Fibroblast of lung (primary cell): ENCODE data around the gene PTP4A2. TPM values are rescaled to one million over a fixed set of nuclear protein-coding genes. Genes with fewer than 3 reads are reported as not detected.
"Not testable (repeated sequence)": the region's sequence is repeated elsewhere in the genome, so short reads cannot be mapped to it uniquely, and the experiment has no call there.

Experiments used
- DNase-seq, 2 donors: peaks; one replicate each; pipeline versions ENCODE4 v3.0.0 to v3.0.0-alpha.2; 2010; ENCODE audit warnings: low read depth in 2 of 2
- H2AFZ ChIP-seq: 2 replicates; pipeline ENCODE4 v1.5.1; 2012; ENCODE audit warnings: low read length, control low read depth, inconsistent platforms
- H3K27ac ChIP-seq: 2 replicates; pipeline ENCODE4 v1.5.1; 2011; ENCODE audit warnings: low read length, control low read depth; ENCODE audit not compliant: insufficient read depth
- H3K27me3 ChIP-seq: 2 replicates; pipeline ENCODE4 v1.5.1; 2011; ENCODE audit warnings: mild to moderate bottlenecking, low read length; ENCODE audit not compliant: control insufficient read depth, insufficient read depth
- H3K36me3 ChIP-seq: 2 replicates; pipeline ENCODE4 v1.5.1; 2011; ENCODE audit warnings: low read length; ENCODE audit not compliant: control insufficient read depth, insufficient read depth
- H3K4me1 ChIP-seq: 2 replicates; pipeline ENCODE4 v1.5.1; 2011; ENCODE audit warnings: low read length; ENCODE audit not compliant: control insufficient read depth, insufficient read depth; ENCODE audit errors: extremely low read depth
- H3K4me2 ChIP-seq: 2 replicates; pipeline ENCODE4 v1.5.1; 2011; ENCODE audit warnings: low read length, control low read depth; ENCODE audit not compliant: insufficient read depth; ENCODE audit errors: extremely low read depth
- H3K4me3 ChIP-seq, 4 experiments: fragments of 200-600 bp in 1 of 4; sonication (generic) in 1 of 4; replicated peaks in 1 of 4; 2 replicates each; pipeline ENCODE4 v1.5.1; 2011 to 2016; ENCODE audit warnings: low read length in 4 of 4, low read depth in 3 of 4, mild to moderate bottlenecking in 3 of 4, control low read depth in 2 of 4, inconsistent platforms in 1 of 4, mixed read lengths in 1 of 4; ENCODE audit not compliant: insufficient read depth in 1 of 4; ENCODE audit errors: control extremely low read depth in 1 of 4
- H3K79me2 ChIP-seq: 2 replicates; pipeline ENCODE4 v1.5.1; 2012; ENCODE audit warnings: mild to moderate bottlenecking, low read length, inconsistent platforms; ENCODE audit not compliant: control insufficient read depth, insufficient read depth
- H3K9ac ChIP-seq: 2 replicates; pipeline ENCODE4 v1.5.1; 2011; ENCODE audit warnings: mild to moderate bottlenecking, low read length, control low read depth; ENCODE audit not compliant: insufficient read depth
- H3K9me3 ChIP-seq: 2 replicates; pipeline ENCODE4 v1.5.1; 2012; ENCODE audit warnings: low read depth, low read length; ENCODE audit not compliant: control insufficient read depth, insufficient read depth
- H4K20me1 ChIP-seq: 2 replicates; pipeline ENCODE4 v1.5.1; 2011; ENCODE audit warnings: low read length; ENCODE audit not compliant: control insufficient read depth, insufficient read depth; ENCODE audit errors: extremely low read depth
- EZH2 ChIP-seq: IDR thresholded peaks from 2 replicates; pipeline ENCODE4 v1.5.1; 2012; ENCODE audit warnings: low read length, control low read depth, mild to moderate bottlenecking; ENCODE audit errors: missing control alignments
- polyA plus RNA-seq, 2 donors: library from polyadenylated mRNA; depleted of rRNA in 1 of 2; stranded (reverse) in 1 of 2; unstranded in 1 of 2; fragments of >200 nt; gene quantifications; 2 replicates each; pipeline ENCODE4 v1.2.1, GENCODE V29; 2011 to 2012; ENCODE audit warnings: missing spikeins in 1 of 2
- total RNA-seq: library from RNA; depleted of rRNA; stranded (reverse); fragments of >200 nt; gene quantifications from 2 replicates; pipeline ENCODE4 v1.2.1, GENCODE V29; 2014
- TF ChIP-seq, protein P1 (sequence below), 2 donors: IDR thresholded peaks in 1 of 2; conservative IDR thresholded peaks in 1 of 2; 1 replicate in 1 of 2; 2 replicates in 1 of 2; pipeline ENCODE4 v1.5.1; 2011 to 2012; ENCODE audit warnings: low read length in 2 of 2, control low read depth in 1 of 2, inconsistent platforms in 1 of 2, low read depth in 1 of 2, mild to moderate bottlenecking in 1 of 2

PTP4A2 gene
- total and polyA plus RNA-seq, 2 donors (not counting 1 experiment from before 2014, with no cell fraction given) = 366 to 429 TPM

- no peak for DNase-seq
- peaks cover 15% of the 10 kb centered on the region for H4K20me1 ChIP-seq
- H3K27ac ChIP-seq = no peak overlapping the region
- no peak overlapping the region for H3K4me2 ChIP-seq
- H3K4me3 ChIP-seq = no peak overlapping the region
- peaks cover 96% of the 10 kb centered on the region for H3K79me2 ChIP-seq
- H3K36me3 ChIP-seq = no peaks in the 10 kb centered on the region
- TF ChIP-seq, protein P1, sequence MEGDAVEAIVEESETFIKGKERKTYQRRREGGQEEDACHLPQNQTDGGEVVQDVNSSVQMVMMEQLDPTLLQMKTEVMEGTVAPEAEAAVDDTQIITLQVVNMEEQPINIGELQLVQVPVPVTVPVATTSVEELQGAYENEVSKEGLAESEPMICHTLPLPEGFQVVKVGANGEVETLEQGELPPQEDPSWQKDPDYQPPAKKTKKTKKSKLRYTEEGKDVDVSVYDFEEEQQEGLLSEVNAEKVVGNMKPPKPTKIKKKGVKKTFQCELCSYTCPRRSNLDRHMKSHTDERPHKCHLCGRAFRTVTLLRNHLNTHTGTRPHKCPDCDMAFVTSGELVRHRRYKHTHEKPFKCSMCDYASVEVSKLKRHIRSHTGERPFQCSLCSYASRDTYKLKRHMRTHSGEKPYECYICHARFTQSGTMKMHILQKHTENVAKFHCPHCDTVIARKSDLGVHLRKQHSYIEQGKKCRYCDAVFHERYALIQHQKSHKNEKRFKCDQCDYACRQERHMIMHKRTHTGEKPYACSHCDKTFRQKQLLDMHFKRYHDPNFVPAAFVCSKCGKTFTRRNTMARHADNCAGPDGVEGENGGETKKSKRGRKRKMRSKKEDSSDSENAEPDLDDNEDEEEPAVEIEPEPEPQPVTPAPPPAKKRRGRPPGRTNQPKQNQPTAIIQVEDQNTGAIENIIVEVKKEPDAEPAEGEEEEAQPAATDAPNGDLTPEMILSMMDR (conservative IDR thresholded peaks at IDR 0.05 in 1 of 2, IDR thresholded peaks at IDR 0.05 in 1 of 2; ENCODE audit: low read depth in 1 of 2, low read length in 2 of 2) = no peak
- no peak for TF ChIP-seq EZH2
- H3K27me3 ChIP-seq = no peaks in the 10 kb centered on the region
- H3K9ac ChIP-seq = no peak overlapping the region
- H3K9me3 ChIP-seq = no peaks in the 10 kb centered on the region
- H2AFZ ChIP-seq = no peak overlapping the region
- H3K4me1 ChIP-seq = peaks cover 14% of the 10 kb centered on the region
These were observed 10.5 kb downstream of the PTP4A2 start for GRCh38 chr1:31927661-31927980.

- Histone ChIP-seq H3K9ac (no peak overlapping the region), H3K4me3 (no peak overlapping the region), H3K79me2 (peaks cover 96% of the 10 kb centered on the region), H3K27ac (no peak overlapping the region), H3K4me2 (no peak overlapping the region), H3K4me1 (peaks cover 11% of the 10 kb centered on the region), H3K36me3 (no peaks in the 10 kb centered on the region), H2AFZ (no peak overlapping the region), H3K9me3 (no peaks in the 10 kb centered on the region), H3K27me3 (no peaks in the 10 kb centered on the region), H4K20me1 (peaks cover 12% of the 10 kb centered on the region)
- TF ChIP-seq EZH2 = no peak
- TF ChIP-seq, protein P1 (conservative IDR thresholded peaks at IDR 0.05 in 1 of 2, IDR thresholded peaks at IDR 0.05 in 1 of 2; ENCODE audit: low read depth in 1 of 2, low read length in 2 of 2) = no peak
- no peak for DNase-seq
These were observed 11.1 kb downstream of the PTP4A2 start for GRCh38 chr1:31926853-31927660.

DNA sequence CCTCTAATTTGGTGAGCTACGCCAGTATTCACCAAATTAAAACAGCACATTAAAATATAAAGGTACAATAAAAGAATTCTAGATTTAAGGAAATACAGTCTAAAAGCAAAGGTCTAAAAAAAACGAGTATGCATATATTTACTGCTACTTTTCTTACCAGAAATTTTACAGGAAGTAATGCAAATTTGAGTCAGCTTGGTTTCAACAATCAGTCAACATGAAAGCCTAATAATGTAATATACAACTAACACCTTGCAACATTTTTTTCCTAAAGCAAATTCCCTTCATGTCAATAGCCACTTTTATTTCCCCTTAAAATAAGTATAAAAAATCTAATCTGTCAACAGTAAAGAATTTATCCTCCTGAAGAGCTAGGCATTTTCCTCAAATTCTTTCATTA, 11.9 kb downstream of the PTP4A2 start:
- Histone ChIP-seq H3K4me2 (no peak overlapping the region), H3K9me3 (no peaks in the 10 kb centered on the region), H4K20me1 (peaks cover 9% of the 10 kb centered on the region), H2AFZ (no peak overlapping the region), H3K4me3 (no peak overlapping the region), H3K79me2 (peaks cover 96% of the 10 kb centered on the region), H3K27me3 (no peaks in the 10 kb centered on the region), H3K36me3 (no peaks in the 10 kb centered on the region), H3K4me1 (peaks cover 4% of the 10 kb centered on the region), H3K9ac (no peak overlapping the region), H3K27ac (no peak overlapping the region)
- TF ChIP-seq EZH2 = no peak
- TF ChIP-seq, protein P1 (conservative IDR thresholded peaks at IDR 0.05 in 1 of 2, IDR thresholded peaks at IDR 0.05 in 1 of 2; ENCODE audit: low read depth in 1 of 2, low read length in 2 of 2) = no peak
- no peak for DNase-seq

DNA sequence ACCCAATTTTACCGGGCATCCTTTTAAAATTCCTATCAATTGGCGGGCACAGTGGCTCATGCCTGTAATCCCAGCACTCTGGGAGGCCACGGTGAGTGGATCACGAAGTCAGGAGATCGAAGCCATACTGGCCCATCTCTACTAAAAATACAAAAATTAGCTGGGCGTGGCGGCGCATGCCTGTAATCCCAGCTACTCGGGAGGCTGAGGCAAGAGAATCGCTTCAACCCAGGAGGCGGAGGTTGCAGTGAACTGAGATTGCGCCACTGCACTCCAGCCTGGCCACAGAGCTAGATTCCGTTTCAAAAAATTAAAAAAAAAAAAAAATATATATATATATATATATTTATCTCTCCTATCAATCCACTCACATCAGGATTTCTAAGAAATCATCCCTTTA, 12.3 kb downstream of the PTP4A2 start:
- H3K36me3 ChIP-seq, H3K4me3 ChIP-seq, H3K9ac ChIP-seq, DNase-seq, H3K27ac ChIP-seq, H4K20me1 ChIP-seq, H2AFZ ChIP-seq, H3K9me3 ChIP-seq, H3K4me1 ChIP-seq, H3K27me3 ChIP-seq, H3K4me2 ChIP-seq: not testable (repeated sequence)
- H3K79me2 ChIP-seq = peaks cover 96% of the 10 kb centered on the region
